GM12874 (cell line): Measurements from ENCODE around the gene POLR1A.

ENCODE experiments used
- CTCF ChIP-seq: IDR thresholded peaks from 2 replicates; pipeline ENCODE4 v1.5.1; 2011; ENCODE audit warnings: low read depth, mild to moderate bottlenecking, control low read depth, low read length, moderate library complexity; ENCODE audit not compliant: insufficient read depth

The POLR1A gene

GRCh38 chr2:86048888-86049287 lies 56.8 kb downstream of the POLR1A start:
- no peak for TF ChIP-seq CTCF

- no peak for TF ChIP-seq CTCF
Observed at GRCh38 chr2:86048383-86048701, 57.3 kb downstream of the POLR1A start.

- TF ChIP-seq CTCF, result no peak
Observed at GRCh38 chr2:86047575-86048382, 57.9 kb downstream of the POLR1A start.

GRCh38 chr2:86045541-86045940 lies 60.1 kb downstream of the POLR1A start:
- TF ChIP-seq CTCF, result no peak

GRCh38 chr2:86044614-86045013 lies 61.1 kb downstream of the POLR1A start:
- no peak for TF ChIP-seq CTCF

GRCh38 chr2:86044045-86044444 lies 61.6 kb downstream of the POLR1A start:
- no peak for TF ChIP-seq CTCF

GRCh38 chr2:86042256-86043168 lies 63.2 kb downstream of the POLR1A start:
- TF ChIP-seq CTCF, result no peak
